ENCODE measurements around the gene PRKG1. TPM values are rescaled to one million over a fixed set of nuclear protein-coding genes. Genes with fewer than 3 reads are reported as not detected.

The PRKG1 gene
- total RNA-seq, 1 experiment from 2014 or later: 10.4 TPM

GRCh38 chr10:51760864-51761640 lies 686.8 kb downstream of the PRKG1 start:
- no peak overlapping the region for H3K27ac Mint-ChIP-seq
- H4K20me1 ChIP-seq (ENCODE audit: control insufficient read depth, insufficient read depth, insufficient read length): no peaks in the 10 kb centered on the region
- H3K23ac ChIP-seq (ENCODE audit: insufficient read length, low read depth, low read length): no peak overlapping the region
- H4K8ac ChIP-seq (replicated peaks; ENCODE audit: insufficient read length, low read depth, low read length): no peak overlapping the region
- H4K5ac ChIP-seq (ENCODE audit: insufficient read length, low read depth, low read length): no peak overlapping the region
- H3K4me3 Mint-ChIP-seq: no peak overlapping the region
- H3K18ac ChIP-seq (ENCODE audit: insufficient read length, low read depth, low read length): no peak overlapping the region
- no peak overlapping the region for H2BK5ac ChIP-seq (ENCODE audit: insufficient read length, low read length)
- no peak overlapping the region for H2AFZ ChIP-seq (ENCODE audit: low read length)
- no peaks in the 10 kb centered on the region for H3K4me1 ChIP-seq (ENCODE audit: insufficient read depth, low read length)
- no peaks in the 10 kb centered on the region for H3K23me2 ChIP-seq (ENCODE audit: insufficient read length, low read depth, low read length, poor library complexity, severe bottlenecking)
- H3K9me3 ChIP-seq (ENCODE audit: control insufficient read depth, low read depth, low read length): peaks cover 7% of the 10 kb centered on the region
- H3K9ac ChIP-seq (ENCODE audit: extremely low read depth, insufficient read length, low read length): no peak overlapping the region
- no peak overlapping the region for H3K56ac ChIP-seq (ENCODE audit: insufficient read length, low read depth, low read length)
- H2BK20ac ChIP-seq (ENCODE audit: low read depth, low read length, poor library complexity, severe bottlenecking): no peak overlapping the region
- no peak overlapping the region for H2BK15ac ChIP-seq (ENCODE audit: low read depth, low read length)
- DNase-seq: no peak
- H3K27me3 ChIP-seq (ENCODE audit: insufficient read depth, low read length): no peaks in the 10 kb centered on the region
- H3T11ph ChIP-seq (ENCODE audit: low read length): no peak overlapping the region
- no peak overlapping the region for H2BK12ac ChIP-seq (ENCODE audit: insufficient read length, low read depth, low read length)
- no peak overlapping the region for H3K27ac ChIP-seq (ENCODE audit: insufficient read length, low read depth, low read length)
- peaks cover 3% of the 10 kb centered on the region in 2 experiments; a peak in 4 of 5 replicates for H3K9me3 Mint-ChIP-seq
- no peak overlapping the region for H4K91ac ChIP-seq (ENCODE audit: insufficient read length, low read depth, low read length)
- no peak overlapping the region for H2AK5ac ChIP-seq (ENCODE audit: insufficient read length, low read length)
- H3K14ac ChIP-seq (ENCODE audit: insufficient read depth, low read length): no peak overlapping the region
- no peak overlapping the region for H3K4ac ChIP-seq (ENCODE audit: low read depth, low read length)
- no peaks in the 10 kb centered on the region for H3K79me2 ChIP-seq (ENCODE audit: insufficient read depth, low read length)
- H3K4me1 Mint-ChIP-seq: peaks cover 0 to 8% of the 10 kb centered on the region in 2 experiments; a peak in 3 of 4 replicates
- no CpG with 5 or more reads among the region's 4 CpGs for WGBS (ENCODE audit: extremely low coverage, insufficient read length, low lambda C conversion rate)
- H3K27me3 Mint-ChIP-seq (ENCODE audit: low read depth): no peaks in the 10 kb centered on the region
- H3K79me1 ChIP-seq (ENCODE audit: insufficient read depth, low read depth, low read length, poor library complexity, severe bottlenecking): no peaks in the 10 kb centered on the region
- TF ChIP-seq CTCF (conservative IDR thresholded peaks at IDR 0.05): no peak
- H2BK120ac ChIP-seq (ENCODE audit: low read depth, low read length, poor library complexity, severe bottlenecking): no peak overlapping the region
- H3K4me2 ChIP-seq (ENCODE audit: insufficient read depth, insufficient read length, low read length): no peak overlapping the region
- peaks cover 0 to 4% (median 1%) of the 10 kb centered on the region in 3 experiments; a peak in 4 of 7 replicates for H3K36me3 Mint-ChIP-seq (ENCODE audit: insufficient read depth in 1 of 3, low read depth in 3 of 3)

Data from H9 (cell line).